GM21515 (cell line): ENCODE results near the gene TWIST2.

Experiments
- ATAC-seq: cut with Tn5 transposase; IDR thresholded peaks from one replicate; pipeline ENCODE4 v1.9.1; 2021; ENCODE audit not compliant: unreplicated experiment

The TWIST2 gene

GRCh38 chr2:238855891-238856580 is 8.2 kb downstream of the TWIST2 start:
- no peak for ATAC-seq

- ATAC-seq: no peak
Observed at GRCh38 chr2:238856713-238857567, 9.1 kb downstream of the TWIST2 start.

GRCh38 chr2:238857959-238858358 is 10.1 kb downstream of the TWIST2 start:
- no peak for ATAC-seq

GRCh38 chr2:238859636-238860347 is 11.9 kb downstream of the TWIST2 start:
- no peak for ATAC-seq

- ATAC-seq: no peak
Observed at GRCh38 chr2:238861013-238861730, 13.3 kb downstream of the TWIST2 start.

DNA sequence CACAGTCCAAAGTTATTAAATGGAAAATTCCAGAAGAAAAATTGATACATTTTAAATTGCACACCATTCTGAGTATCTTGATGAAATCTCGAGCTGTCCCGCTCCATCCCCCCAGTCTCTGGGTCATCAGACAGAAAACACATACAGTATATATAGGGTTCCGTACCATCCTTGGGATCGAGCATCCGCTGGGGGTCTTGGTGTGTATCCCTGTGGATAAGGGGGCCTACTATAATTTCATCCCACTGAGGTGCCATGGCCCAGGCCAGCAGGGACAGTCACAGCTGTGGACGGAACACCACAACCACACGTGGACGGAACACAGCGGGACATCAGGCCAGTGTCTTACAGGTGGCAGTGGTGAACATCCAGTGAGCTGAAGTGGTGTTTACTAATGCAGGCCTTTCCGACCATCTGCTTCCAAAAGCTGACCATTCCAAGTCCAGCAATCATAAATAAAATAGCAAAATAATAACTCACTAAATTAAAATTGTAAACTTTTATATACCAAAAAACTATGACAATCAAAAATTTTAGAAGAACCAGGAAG is 14.0 kb downstream of the TWIST2 start:
- ATAC-seq: no peak

GRCh38 chr2:238862701-238863100 is 14.8 kb downstream of the TWIST2 start:
- no peak for ATAC-seq

DNA sequence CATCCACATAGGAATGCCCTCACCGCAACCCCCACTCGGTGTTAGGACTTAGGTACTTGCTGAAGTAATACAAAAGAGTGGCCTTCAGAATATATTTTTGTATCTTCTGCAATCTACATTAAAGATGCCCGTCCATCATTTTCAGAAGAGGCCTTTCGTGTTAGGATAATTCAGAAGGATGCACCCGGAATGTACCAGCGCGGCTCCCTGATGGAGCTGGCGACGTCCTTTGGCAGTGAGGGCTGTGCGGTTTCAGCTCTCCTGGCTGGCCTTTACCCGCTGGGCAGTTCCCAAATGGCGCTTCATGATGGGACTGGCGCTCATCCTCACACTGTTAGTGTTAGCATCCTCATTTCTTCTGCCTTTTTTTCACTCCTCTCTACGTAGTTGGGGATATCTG is 15.3 kb downstream of the TWIST2 start:
- ATAC-seq: no peak

- no peak for ATAC-seq
Observed at GRCh38 chr2:238863749-238864206, 15.9 kb downstream of the TWIST2 start.

GRCh38 chr2:238864207-238865014 is 16.5 kb downstream of the TWIST2 start:
- no peak for ATAC-seq

GRCh38 chr2:238865015-238865719 is 17.3 kb downstream of the TWIST2 start:
- ATAC-seq: no peak

DNA sequence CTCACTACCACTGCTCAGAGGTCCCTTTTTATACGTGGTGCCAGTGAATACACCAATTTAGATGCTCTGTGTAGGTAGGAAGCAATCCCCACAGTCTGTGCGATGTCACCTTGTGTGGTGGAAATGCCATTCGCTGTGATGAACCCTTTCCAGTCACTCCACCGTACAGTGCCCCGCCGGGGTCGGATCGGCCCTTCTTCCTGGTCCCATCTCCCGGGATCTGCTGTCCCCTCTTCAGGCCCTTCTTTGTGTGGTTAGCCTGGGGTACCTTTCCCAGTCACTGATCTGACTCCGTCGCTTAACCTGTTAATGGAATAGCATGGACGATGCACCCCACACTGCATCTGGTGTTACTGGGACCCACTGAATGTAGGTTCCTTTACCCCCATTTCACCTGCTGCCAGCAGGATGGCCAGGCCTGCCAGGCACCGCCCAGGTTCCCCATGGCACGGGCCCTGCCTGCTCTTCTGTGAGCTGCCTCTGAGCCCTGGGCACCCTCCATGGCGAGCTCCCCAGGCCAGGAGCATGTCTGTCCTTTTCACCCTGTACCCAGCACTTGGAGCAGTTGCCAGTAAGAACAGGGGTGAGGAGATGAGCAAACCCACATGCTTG is 18.0 kb downstream of the TWIST2 start:
- no peak for ATAC-seq

- no peak for ATAC-seq
Observed at GRCh38 chr2:238866656-238867277, 18.9 kb downstream of the TWIST2 start.

DNA sequence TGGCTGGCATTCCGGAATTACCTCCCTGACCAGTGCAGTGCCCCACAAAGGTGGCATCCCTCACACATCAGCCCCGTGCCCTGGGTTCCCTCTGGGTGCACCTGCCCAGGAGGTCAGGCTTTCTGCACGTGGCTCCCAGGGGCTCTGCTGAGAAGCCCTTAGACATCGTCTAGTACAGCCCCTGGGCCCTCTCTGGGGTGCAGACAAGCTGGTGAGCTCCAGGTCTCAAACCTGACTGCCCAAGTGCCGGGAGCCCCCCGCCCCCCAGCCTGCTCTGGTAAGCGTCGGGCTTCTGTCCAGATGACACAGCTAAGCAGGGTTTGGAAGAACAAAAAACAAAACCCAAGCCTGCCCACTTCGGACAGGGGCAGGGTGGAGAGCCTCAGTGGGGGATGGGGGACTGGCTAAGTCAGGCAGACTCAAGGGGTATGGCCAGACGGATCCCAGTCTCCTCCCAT is 20.2 kb downstream of the TWIST2 start:
- ATAC-seq: no peak

DNA sequence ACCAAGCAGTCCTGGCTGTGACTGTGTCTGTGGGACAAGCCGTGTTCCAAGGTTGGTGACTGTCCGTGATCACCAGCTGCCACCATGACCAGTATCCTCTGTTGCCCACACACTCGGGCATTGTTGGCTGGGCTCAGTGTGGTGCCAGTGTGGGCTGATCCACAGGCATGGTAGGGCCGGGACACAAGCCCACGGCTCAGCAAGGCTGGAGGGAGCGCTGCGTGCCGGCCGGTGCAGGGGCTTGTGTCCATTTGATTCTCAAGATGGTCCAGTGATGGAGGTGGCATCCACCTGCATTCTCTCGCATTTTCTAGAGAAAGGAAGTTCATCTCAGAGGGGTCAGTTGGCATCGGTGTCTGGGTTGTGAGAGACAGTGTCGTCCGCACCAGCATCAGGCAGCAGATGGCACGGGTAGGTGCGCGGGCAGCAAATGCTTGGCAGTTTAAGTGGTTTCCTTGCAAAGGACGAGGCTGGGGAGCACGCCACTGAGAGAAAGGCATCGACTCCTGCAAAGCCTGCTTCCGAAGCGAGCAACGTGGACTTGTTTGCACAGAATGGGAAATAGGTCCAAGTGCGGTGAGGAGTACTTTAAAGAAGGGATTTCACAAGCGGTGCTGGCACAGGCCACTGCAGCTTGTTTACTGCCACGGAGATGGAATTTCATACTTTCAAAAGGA is 20.9 kb downstream of the TWIST2 start:
- ATAC-seq: no peak

- ATAC-seq: no peak
Observed at GRCh38 chr2:238869293-238870124, 21.6 kb downstream of the TWIST2 start.

GRCh38 chr2:238870261-238870660 is 22.4 kb downstream of the TWIST2 start:
- no peak for ATAC-seq
